Colonic mucosa (tissue), 4 donors: ENCODE data around the gene NKD2. TPM values are rescaled to one million over a fixed set of nuclear protein-coding genes. Genes with fewer than 3 reads are reported as not detected.

Source experiments
- DNase-seq: peaks from one replicate; pipeline ENCODE4 v3.0.0-alpha.2; 2020
- H3K27ac ChIP-seq: fragments of 200-600 bp; one replicate; pipeline ENCODE4 v1.8.0; 2021
- H3K27me3 ChIP-seq: fragments of 200-600 bp; one replicate; pipeline ENCODE4 v1.8.0; 2021
- H3K36me3 ChIP-seq: fragments of 200-600 bp; one replicate; pipeline ENCODE4 v1.8.0; 2021
- H3K4me1 ChIP-seq: fragments of 200-600 bp; one replicate; pipeline ENCODE4 v1.8.0; 2021; ENCODE audit warnings: mild to moderate bottlenecking
- H3K4me3 ChIP-seq: fragments of 200-600 bp; one replicate; pipeline ENCODE4 v1.8.0; 2021
- H3K9ac ChIP-seq, 2 donors: one replicate each; pipeline ENCODE4 v1.7.0; 2013; ENCODE audit warnings: control low read depth in 2 of 2, low read depth in 2 of 2, low read length in 2 of 2
- H3K9me3 ChIP-seq: fragments of 200-600 bp; one replicate; pipeline ENCODE4 v1.8.0; 2021
- intact Hi-C: fragments of 100-400 bp; cut with DNase I; formaldehyde crosslinking; loops from one replicate; pipeline ENCODE4 v1.14.1; 2022
- total RNA-seq, 2 donors: library from RNA; stranded (reverse); fragmentation: NEBNext Ultra II Directional in 1 of 2; extraction: Animal tissue kit (Norgen Biotek cat#: 25700) in 1 of 2; gene quantifications; one replicate each; pipeline ENCODE4 v1.2.1, GENCODE V29; 2021
- TF ChIP-seq, protein P1 (sequence below): fragments of 200-600 bp; IDR thresholded peaks from one replicate; pipeline ENCODE4 v1.8.0; 2022; ENCODE audit warnings: antibody characterized with exemption, mild to moderate bottlenecking
- donor health status: healthy.
- donor health status: DM: no; HTN: no; CAD: no.
- donor health status: DM: no; HTN: no; CAD: no.

NKD2 gene
- total RNA-seq, 2 donors from 2014 or later: 0.94 to 1.9 TPM

DNA sequence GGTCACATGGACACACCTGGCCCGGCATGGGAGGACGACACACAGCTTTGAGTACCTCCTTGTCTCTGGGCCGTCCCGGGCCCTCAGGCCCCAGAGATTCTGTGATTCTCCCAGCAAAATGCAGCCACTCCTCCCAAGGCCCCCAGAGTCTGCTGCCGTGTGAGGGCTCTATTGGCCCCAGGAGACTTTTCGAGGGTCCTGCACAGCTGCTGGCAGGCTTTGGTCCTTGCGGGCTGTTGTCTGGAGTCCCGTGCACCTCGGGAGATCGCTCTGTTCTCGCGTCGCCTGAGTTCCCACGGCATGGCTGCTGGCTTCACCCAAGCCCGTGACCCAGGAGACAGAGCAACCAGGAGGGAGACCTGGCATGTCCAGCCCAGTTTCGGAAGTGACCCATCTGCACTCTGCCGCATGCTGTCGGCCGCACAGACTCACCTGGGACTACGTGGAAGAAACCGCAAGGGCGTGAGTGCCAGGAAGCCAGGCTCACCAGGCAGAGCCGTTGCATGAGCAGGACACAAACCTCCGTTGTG, 46.8 kb upstream of the NKD2 start:
- H3K36me3 ChIP-seq: no peaks in the 10 kb centered on the region
- H3K4me1 ChIP-seq: no peaks in the 10 kb centered on the region
- no peak for DNase-seq
- intact Hi-C loops: no loop called here
- H3K9ac ChIP-seq: no peak overlapping the region
- no peak overlapping the region for H3K4me3 ChIP-seq
- H3K27me3 ChIP-seq: no peaks in the 10 kb centered on the region
- TF ChIP-seq, protein P1, sequence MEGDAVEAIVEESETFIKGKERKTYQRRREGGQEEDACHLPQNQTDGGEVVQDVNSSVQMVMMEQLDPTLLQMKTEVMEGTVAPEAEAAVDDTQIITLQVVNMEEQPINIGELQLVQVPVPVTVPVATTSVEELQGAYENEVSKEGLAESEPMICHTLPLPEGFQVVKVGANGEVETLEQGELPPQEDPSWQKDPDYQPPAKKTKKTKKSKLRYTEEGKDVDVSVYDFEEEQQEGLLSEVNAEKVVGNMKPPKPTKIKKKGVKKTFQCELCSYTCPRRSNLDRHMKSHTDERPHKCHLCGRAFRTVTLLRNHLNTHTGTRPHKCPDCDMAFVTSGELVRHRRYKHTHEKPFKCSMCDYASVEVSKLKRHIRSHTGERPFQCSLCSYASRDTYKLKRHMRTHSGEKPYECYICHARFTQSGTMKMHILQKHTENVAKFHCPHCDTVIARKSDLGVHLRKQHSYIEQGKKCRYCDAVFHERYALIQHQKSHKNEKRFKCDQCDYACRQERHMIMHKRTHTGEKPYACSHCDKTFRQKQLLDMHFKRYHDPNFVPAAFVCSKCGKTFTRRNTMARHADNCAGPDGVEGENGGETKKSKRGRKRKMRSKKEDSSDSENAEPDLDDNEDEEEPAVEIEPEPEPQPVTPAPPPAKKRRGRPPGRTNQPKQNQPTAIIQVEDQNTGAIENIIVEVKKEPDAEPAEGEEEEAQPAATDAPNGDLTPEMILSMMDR: no peak
- H3K27ac ChIP-seq: no peak overlapping the region
- no peaks in the 10 kb centered on the region for H3K9me3 ChIP-seq

DNA sequence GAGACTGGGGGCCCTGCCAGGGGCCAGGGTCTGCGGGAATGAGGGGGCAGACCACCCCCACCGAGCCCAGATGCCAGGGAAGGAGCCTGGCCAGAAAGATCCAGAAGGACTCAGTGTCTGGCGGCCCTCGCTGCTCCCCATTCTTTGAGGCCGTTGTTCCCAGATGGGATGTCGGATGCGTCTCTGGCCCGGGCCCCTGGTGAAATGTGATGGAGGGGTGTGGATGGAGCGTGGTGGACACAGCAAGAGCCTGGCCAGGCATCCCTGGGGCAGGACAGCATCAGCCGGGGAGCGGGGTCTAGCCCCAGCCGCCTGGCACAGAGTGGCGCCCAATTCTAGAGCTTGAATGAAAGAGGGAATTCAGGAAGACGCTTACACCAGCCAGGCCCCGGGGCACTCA, 46.2 kb upstream of the NKD2 start:
- Histone ChIP-seq H3K9ac (no peak overlapping the region), H3K4me3 (no peak overlapping the region), H3K9me3 (no peaks in the 10 kb centered on the region), H3K4me1 (no peaks in the 10 kb centered on the region), H3K27ac (no peak overlapping the region), H3K36me3 (no peaks in the 10 kb centered on the region), H3K27me3 (no peaks in the 10 kb centered on the region)
- no peak for DNase-seq
- TF ChIP-seq, protein P1: no peak
- intact Hi-C loops: no loop called here

DNA sequence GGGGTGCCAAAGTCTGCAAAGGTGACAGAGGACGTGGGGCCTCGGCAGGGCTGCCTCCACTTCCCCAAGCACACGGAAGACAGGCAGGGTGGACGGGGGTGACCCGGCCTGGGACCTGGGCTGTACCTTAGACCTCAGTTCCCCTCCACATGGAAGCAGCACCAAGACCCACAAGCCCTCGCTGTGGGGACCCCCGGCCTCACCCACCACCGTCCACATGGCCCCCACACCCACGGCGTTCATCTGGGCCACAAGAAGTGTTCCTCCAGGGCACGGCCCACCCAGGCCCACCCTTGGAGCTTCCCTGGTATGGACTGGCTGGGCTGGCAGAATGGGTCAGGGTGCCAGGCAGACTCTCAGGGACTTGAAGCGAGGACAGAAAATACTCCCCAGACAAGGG, 45.8 kb upstream of the NKD2 start:
- intact Hi-C loops: no loop called here
- H3K27ac ChIP-seq: no peak overlapping the region
- H3K27me3 ChIP-seq: no peaks in the 10 kb centered on the region

DNA sequence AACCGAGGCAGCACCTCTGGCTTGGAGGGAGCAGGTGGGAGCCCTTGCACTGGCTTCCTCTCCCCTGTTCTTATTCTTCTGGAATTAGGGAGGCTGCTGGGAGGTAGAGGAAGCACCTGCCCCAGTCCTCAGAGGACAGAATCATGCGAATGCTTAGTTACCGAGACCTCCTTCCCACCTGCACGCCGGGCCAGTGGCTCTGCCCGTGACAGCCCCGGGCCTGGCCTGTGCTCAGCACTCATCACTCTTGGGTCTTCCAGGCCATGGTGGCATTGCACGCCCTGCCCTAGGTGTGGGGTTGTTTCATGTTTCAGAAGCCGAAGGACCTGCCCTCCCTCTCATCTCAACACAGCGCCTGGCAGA, 45.3 kb upstream of the NKD2 start:
- Histone ChIP-seq H3K27ac (no peak overlapping the region), H3K9ac (peak overlapping the region in 1 of 2 donors; percentile 12), H3K36me3 (no peaks in the 10 kb centered on the region), H3K27me3 (no peaks in the 10 kb centered on the region), H3K4me1 (no peaks in the 10 kb centered on the region), H3K4me3 (no peak overlapping the region), H3K9me3 (no peaks in the 10 kb centered on the region)
- intact Hi-C loops: no loop called here
- no peak for DNase-seq
- TF ChIP-seq, protein P1: no peak

More for the DNA sequence above, 45.8 kb upstream of the NKD2 start:
- H3K9me3 ChIP-seq: no peaks in the 10 kb centered on the region
- H3K4me3 ChIP-seq: no peak overlapping the region
- TF ChIP-seq, protein P1: no peak
- H3K36me3 ChIP-seq: no peaks in the 10 kb centered on the region
- DNase-seq: no peak
- H3K9ac ChIP-seq: no peak overlapping the region
- H3K4me1 ChIP-seq: no peaks in the 10 kb centered on the region

DNA sequence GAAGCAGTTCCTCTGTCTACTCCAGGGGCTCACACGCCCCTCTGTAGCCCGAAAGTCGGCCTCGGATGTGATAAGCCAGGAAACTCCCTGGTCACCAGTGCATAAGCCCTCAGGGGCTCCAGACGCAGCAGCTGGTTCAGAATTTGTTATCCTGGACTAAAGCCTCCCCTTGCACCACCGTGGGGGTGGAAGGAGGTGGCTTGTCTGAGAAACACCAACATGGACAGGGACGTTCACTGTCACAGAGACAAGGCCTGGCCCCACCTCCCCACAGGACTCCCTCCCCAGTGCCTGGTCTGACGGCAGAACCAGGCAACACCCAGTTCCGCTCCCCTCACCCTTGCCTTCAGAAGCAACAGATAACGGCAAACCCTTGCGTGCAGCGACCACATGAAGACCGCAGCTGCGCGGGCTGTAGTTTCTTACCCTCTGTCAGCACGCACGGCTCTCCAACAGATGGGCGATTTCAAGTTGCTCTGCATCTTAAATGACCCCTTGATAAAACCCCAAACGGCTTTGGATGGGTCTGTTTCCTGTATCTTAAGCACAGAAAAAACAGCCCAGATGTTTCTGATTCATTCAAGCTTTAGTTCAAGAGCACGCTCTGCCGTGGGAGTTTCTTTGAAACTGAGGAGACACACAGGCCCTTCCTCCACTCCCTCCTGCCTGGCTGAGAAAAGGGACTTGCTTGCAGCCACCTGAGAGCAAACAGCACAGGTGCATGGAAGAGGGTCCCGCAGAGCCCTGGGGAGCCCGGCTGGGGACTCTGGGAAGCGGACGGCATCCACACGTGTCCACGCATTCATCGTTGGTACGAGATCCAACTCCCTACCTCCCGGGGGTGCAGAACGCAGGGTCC, 44.7 kb upstream of the NKD2 start:
- no peak overlapping the region for H3K27ac ChIP-seq
- H3K4me3 ChIP-seq: no peak overlapping the region
- intact Hi-C loops: no loop called here
- H3K36me3 ChIP-seq: no peaks in the 10 kb centered on the region
- H3K27me3 ChIP-seq: no peaks in the 10 kb centered on the region
- no peaks in the 10 kb centered on the region for H3K4me1 ChIP-seq
- TF ChIP-seq, protein P1: no peak
- DNase-seq: no peak
- H3K9me3 ChIP-seq: no peaks in the 10 kb centered on the region
- H3K9ac ChIP-seq: peak overlapping the region in 1 of 2 donors; percentile 12
